ENCODE results near the gene RAP1A.

- TF ChIP-seq CTCF (IDR thresholded peaks at IDR 0.05) (no peak), REST (IDR thresholded peaks at IDR 0.05; ENCODE audit: insufficient read depth in 1 of 2, low read depth in 2 of 2, low read length in 1 of 2) (no peak)
These were observed 4.8 kb downstream of the RAP1A start for GRCh38 chr1:111624382-111624781.
